ENCODE measurements around the gene WIPF1.
A peak's percentile ranks its signal among the peaks of the same experiment; 100 is the strongest.

WIPF1 gene

GRCh38 chr2:174623690-174624089 is 26.1 kb upstream of the WIPF1 start:
- H3K4me3 ChIP-seq (ENCODE audit: control insufficient read depth, low read depth, low read length), result no peak overlapping the region
- TF ChIP-seq CTCF (conservative IDR thresholded peaks at IDR 0.05; ENCODE audit: control insufficient read depth, insufficient read depth, low read depth, low read length), result no peak

DNA sequence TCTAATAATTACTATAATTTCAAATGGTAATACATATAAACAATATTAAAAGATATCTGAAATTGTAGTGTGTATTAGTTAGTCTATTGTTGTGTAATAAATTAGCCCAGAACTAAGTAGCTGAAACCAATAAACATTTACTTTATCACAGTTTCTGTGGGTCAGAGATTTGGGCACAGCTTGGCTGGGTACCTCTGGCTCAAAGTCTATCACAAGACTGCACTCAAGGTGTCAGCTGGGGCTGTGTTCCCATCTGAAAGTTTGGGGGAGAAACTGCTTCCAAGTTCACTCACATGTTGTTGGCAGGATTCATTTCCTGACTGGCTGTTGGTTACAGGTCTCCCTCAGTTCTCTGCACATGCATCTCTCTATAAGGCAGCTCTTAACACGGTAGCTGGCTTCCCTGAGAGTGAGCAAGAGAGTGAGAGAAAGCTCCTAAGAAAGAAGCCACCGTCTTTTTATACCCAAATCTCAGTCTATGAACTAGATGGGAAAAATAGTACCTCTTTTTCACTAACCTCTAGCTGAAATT is 25.6 kb upstream of the WIPF1 start:
- H3K4me3 ChIP-seq (ENCODE audit: control insufficient read depth, low read depth, low read length), result no peak overlapping the region
- no peak for TF ChIP-seq CTCF (conservative IDR thresholded peaks at IDR 0.05; ENCODE audit: control insufficient read depth, insufficient read depth, low read depth, low read length)
- no peak for DNase-seq (ENCODE audit: low read depth)

More at GRCh38 chr2:174623690-174624089, 26.1 kb upstream of the WIPF1 start:
- DNase-seq (ENCODE audit: low read depth), result no peak

DNA sequence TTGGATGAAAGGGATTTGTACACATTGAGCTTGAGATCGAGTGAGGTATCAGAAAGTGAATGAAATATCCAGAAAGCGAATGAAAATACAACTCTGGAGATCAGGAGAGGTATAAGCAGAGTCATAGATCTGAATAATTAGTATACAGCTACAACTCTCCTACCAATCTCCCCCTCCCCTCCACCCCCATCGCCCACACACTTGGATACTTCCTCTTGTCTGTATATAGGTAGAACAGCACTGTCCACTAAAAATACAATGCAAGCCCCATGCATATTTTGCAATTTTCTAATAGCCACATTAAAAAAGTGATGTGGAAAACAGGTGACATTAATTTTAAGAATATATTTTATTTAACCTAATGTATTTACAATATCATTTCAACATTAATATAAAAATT is 23.7 kb upstream of the WIPF1 start:
- no peak for DNase-seq (ENCODE audit: low read depth)
- no peak for TF ChIP-seq CTCF (conservative IDR thresholded peaks at IDR 0.05; ENCODE audit: control insufficient read depth, insufficient read depth, low read depth, low read length)

GRCh38 chr2:174618179-174618578 is 20.6 kb upstream of the WIPF1 start:
- no peak for DNase-seq (ENCODE audit: low read depth)
- H3K4me3 ChIP-seq (ENCODE audit: control insufficient read depth, low read depth, low read length), result no peak overlapping the region
- TF ChIP-seq CTCF (conservative IDR thresholded peaks at IDR 0.05; ENCODE audit: control insufficient read depth, insufficient read depth, low read depth, low read length), result no peak

More for the DNA sequence above, 23.7 kb upstream of the WIPF1 start:
- H3K4me3 ChIP-seq (ENCODE audit: control insufficient read depth, low read depth, low read length), result no peak overlapping the region

DNA sequence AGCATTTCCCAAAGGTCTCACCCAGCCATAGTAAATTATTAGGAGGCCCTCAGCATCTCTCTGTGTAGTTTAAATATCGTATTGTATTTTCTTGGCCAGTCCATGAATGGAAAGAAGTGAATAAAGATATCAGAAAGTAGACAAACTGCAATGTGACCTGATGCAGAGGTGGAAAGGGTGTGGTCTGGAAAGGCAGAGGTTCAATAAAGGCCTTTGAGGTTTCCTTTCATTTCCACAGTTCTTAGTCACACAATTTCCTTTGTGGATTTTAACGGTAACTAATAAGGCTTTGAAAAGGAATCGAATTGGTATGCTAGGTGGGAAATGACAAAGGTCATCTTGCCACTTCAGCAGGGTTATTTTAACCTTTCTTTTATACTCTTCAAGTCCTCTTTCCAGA is 20.1 kb upstream of the WIPF1 start:
- TF ChIP-seq CTCF (conservative IDR thresholded peaks at IDR 0.05; ENCODE audit: control insufficient read depth, insufficient read depth, low read depth, low read length), result no peak
- no peak for DNase-seq (ENCODE audit: low read depth)
- no peak overlapping the region for H3K4me3 ChIP-seq (ENCODE audit: control insufficient read depth, low read depth, low read length)

DNA sequence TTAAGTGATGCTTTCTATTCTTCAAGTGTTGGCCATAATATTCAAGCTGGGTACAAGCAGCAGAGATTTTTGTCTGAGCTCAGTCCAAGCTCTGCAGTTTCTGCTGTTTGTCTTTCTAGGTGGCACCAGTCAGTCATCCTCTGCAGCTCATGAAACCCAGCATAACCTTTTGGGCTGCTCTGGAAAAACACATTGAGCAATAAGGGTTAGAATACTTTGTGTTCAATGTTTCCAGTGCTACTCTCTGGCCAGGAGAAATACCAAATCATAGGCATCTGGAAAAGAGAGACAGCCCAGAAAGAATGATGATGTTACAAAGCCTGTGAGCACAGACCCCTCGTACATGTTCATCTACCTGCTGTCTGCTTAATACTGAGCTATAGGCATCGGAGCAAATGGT is 19.5 kb upstream of the WIPF1 start:
- peak; percentile 57 for DNase-seq (ENCODE audit: low read depth)
- TF ChIP-seq CTCF (conservative IDR thresholded peaks at IDR 0.05; ENCODE audit: control insufficient read depth, insufficient read depth, low read depth, low read length), result no peak
- no peak overlapping the region for H3K4me3 ChIP-seq (ENCODE audit: control insufficient read depth, low read depth, low read length)
